Bronchial epithelial cell (primary cell): ENCODE results near the gene PLEKHM2. TPM values are rescaled to one million over a fixed set of nuclear protein-coding genes. Genes with fewer than 3 reads are reported as not detected.

Source experiments
- DNase-seq: peaks from one replicate; pipeline ENCODE4 v3.0.0-alpha.2; 2010; ENCODE audit warnings: low read depth
- FAIRE-seq: peaks from 2 replicates; lab custom pipeline; 2011; peaks lifted over from hg19 to GRCh38; lab: Jason Lieb, UNC
- H3K27me3 ChIP-seq: 2 replicates; pipeline ENCODE4 v1.5.1; 2011; ENCODE audit warnings: low read length; ENCODE audit not compliant: control insufficient read depth, insufficient read depth
- H3K36me3 ChIP-seq: 2 replicates; pipeline ENCODE4 v1.5.1; 2011; ENCODE audit warnings: low read length; ENCODE audit not compliant: control insufficient read depth, insufficient read depth
- H3K4me3 ChIP-seq: 2 replicates; pipeline ENCODE4 v1.5.1; 2011; ENCODE audit warnings: mild to moderate bottlenecking, low read depth, low read length, control low read depth
- total RNA-seq: library from RNA; depleted of rRNA; stranded (reverse); fragments of >200 nt; gene quantifications from 2 replicates; pipeline ENCODE4 v1.2.1, GENCODE V29; 2014
- TF ChIP-seq, protein P1 (sequence below): IDR thresholded peaks from 2 replicates; pipeline ENCODE4 v1.5.1; 2011; ENCODE audit warnings: mild to moderate bottlenecking, moderate library complexity, low read length, control low read depth, inconsistent platforms; ENCODE audit not compliant: insufficient read depth, severe bottlenecking

PLEKHM2 gene
- total RNA-seq, 1 donor from 2014 or later, result 60.6 TPM

DNA sequence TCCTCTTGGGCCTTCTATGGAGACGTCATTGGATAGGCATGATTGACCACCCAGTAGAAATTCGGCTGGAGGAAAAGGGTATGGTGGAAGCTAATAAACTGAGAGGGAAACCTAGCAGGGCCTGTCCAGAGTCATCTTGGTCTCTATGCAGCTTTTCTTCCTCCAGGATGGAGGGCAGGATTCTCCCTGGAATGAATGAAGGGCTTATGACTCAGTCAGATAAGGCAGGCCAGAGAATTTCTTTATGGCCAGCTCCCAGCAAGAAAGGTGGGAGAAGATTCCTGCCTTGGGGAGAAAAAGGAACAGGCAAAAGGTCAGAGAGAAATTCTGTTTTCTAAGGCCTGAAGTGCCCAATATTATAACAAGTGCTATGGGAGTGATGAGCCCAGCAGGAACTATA, 91.6 kb downstream of the PLEKHM2 start:
- no peak for FAIRE-seq
- Histone ChIP-seq H3K4me3 (no peak overlapping the region), H3K36me3 (peaks cover 31% of the 10 kb centered on the region), H3K27me3 (no peaks in the 10 kb centered on the region)
- DNase-seq, result no peak
- TF ChIP-seq, protein P1, sequence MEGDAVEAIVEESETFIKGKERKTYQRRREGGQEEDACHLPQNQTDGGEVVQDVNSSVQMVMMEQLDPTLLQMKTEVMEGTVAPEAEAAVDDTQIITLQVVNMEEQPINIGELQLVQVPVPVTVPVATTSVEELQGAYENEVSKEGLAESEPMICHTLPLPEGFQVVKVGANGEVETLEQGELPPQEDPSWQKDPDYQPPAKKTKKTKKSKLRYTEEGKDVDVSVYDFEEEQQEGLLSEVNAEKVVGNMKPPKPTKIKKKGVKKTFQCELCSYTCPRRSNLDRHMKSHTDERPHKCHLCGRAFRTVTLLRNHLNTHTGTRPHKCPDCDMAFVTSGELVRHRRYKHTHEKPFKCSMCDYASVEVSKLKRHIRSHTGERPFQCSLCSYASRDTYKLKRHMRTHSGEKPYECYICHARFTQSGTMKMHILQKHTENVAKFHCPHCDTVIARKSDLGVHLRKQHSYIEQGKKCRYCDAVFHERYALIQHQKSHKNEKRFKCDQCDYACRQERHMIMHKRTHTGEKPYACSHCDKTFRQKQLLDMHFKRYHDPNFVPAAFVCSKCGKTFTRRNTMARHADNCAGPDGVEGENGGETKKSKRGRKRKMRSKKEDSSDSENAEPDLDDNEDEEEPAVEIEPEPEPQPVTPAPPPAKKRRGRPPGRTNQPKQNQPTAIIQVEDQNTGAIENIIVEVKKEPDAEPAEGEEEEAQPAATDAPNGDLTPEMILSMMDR, result no peak

DNA sequence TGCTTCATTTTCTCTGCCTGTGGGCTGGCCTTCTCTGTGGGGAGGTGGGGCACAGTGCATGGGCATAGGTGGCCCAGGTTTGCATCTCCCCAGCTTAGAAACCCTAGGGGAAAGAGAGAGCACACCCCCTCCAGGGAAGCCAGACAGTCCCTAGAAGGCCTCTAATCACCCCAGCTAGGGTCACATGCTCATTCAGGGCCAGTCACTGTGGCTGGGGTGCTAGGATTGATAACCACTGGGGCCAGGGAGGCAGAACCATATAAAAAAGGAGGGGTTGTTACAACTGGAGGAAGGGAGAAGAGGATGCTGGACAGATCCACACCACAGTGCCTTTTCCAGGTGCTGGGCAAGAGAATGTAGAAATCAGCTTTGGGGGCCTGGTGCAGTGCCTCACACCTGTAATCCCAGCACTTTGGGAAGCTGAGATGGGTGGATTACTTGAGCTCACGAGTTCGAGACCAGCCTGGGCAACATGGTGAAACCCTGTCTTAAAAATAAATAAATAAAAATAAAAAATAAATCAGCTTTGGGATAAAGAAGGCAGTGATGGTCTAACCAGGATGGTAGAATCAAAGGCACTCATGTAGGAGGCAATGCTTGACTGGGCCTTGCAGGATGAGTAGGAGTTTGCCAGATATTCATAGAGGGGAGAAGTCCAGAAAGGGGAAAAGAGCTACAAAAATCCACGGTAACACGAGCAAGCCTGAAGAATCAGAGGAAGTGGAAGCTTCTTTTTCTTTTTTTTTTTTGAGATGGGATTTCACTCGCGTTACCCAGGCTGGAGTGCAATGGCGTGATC, 94.0 kb downstream of the PLEKHM2 start:
- no peaks in the 10 kb centered on the region for H3K27me3 ChIP-seq
- peaks cover 26% of the 10 kb centered on the region for H3K36me3 ChIP-seq
- no peak for FAIRE-seq

More for the DNA sequence above, 94.0 kb downstream of the PLEKHM2 start:
- H3K4me3 ChIP-seq, result no peak overlapping the region
- TF ChIP-seq, protein P1, result no peak
- no peak for DNase-seq

Other genes starting within 250 kb of the PLEKHM2 start
- not detected in 2 replicates for gene CTRC, start 245.9 kb upstream of the PLEKHM2 start, total RNA-seq
- gene CELA2A, start 227.6 kb upstream of the PLEKHM2 start, total RNA-seq, result not detected in 2 replicates
- not detected in 2 replicates for gene CELA2B, start 208.2 kb upstream of the PLEKHM2 start, total RNA-seq
- 3.2 and 6.1 TPM in 2 replicates for gene CASP9, start 160.1 kb upstream of the PLEKHM2 start, total RNA-seq
- 7.6 and 11.8 TPM in 2 replicates for gene DNAJC16, start 157.5 kb upstream of the PLEKHM2 start, total RNA-seq
- gene AGMAT, start 99.3 kb upstream of the PLEKHM2 start, total RNA-seq, result 0.51 and 1.6 TPM in 2 replicates
- 13.7 and 19.1 TPM in 2 replicates for gene DDI2, start 66.9 kb upstream of the PLEKHM2 start, total RNA-seq
- gene SLC25A34, start 51.9 kb downstream of the PLEKHM2 start, total RNA-seq, result under 0.01 and 0.38 TPM in 2 replicates
- gene TMEM82, start 58.2 kb downstream of the PLEKHM2 start, total RNA-seq, result not detected in 2 replicates
- gene FBLIM1, start 74.5 kb downstream of the PLEKHM2 start, total RNA-seq, result 60.9 and 72.4 TPM in 2 replicates
- gene UQCRHL, start 123.3 kb downstream of the PLEKHM2 start, total RNA-seq, result 1.8 and 4.9 TPM in 2 replicates
- 18.3 and 19.2 TPM in 2 replicates for gene SPEN, start 163.4 kb downstream of the PLEKHM2 start, total RNA-seq